Effector memory CD4-positive, alpha-beta T cell (primary cell): ENCODE data around the gene APP.

ENCODE experiments used
- DNase-seq, 3 donors: peaks; one replicate each; pipeline ENCODE4 v3.0.0-alpha.2; 2020
- H3K27ac ChIP-seq: 2 replicates; pipeline ENCODE4 v1.7.0; 2013; ENCODE audit warnings: mild to moderate bottlenecking, low read length, moderate library complexity; ENCODE audit not compliant: insufficient read depth, poor library complexity, severe bottlenecking
- H3K27me3 ChIP-seq: replicated peaks from 2 replicates; pipeline ENCODE4 v1.7.0; 2013; ENCODE audit warnings: mild to moderate bottlenecking, low read length; ENCODE audit not compliant: insufficient read depth, control insufficient read depth, poor library complexity, severe bottlenecking
- H3K36me3 ChIP-seq: 2 replicates; pipeline ENCODE4 v1.7.0; 2013; ENCODE audit warnings: mild to moderate bottlenecking, low read length, moderate library complexity; ENCODE audit not compliant: control insufficient read depth, insufficient read depth
- H3K4me1 ChIP-seq: 2 replicates; pipeline ENCODE4 v1.7.0; 2013; ENCODE audit warnings: low read length, mild to moderate bottlenecking; ENCODE audit not compliant: control insufficient read depth, insufficient read depth, poor library complexity, severe bottlenecking
- H3K4me3 ChIP-seq: 2 replicates; pipeline ENCODE4 v1.7.0; 2013; ENCODE audit warnings: low read length, low read depth, mild to moderate bottlenecking; ENCODE audit not compliant: insufficient read depth, poor library complexity, severe bottlenecking
- H3K9me3 ChIP-seq: 2 replicates; pipeline ENCODE4 v1.7.0; 2013; ENCODE audit warnings: mild to moderate bottlenecking, low read length, moderate library complexity; ENCODE audit not compliant: control insufficient read depth

The APP gene

DNA sequence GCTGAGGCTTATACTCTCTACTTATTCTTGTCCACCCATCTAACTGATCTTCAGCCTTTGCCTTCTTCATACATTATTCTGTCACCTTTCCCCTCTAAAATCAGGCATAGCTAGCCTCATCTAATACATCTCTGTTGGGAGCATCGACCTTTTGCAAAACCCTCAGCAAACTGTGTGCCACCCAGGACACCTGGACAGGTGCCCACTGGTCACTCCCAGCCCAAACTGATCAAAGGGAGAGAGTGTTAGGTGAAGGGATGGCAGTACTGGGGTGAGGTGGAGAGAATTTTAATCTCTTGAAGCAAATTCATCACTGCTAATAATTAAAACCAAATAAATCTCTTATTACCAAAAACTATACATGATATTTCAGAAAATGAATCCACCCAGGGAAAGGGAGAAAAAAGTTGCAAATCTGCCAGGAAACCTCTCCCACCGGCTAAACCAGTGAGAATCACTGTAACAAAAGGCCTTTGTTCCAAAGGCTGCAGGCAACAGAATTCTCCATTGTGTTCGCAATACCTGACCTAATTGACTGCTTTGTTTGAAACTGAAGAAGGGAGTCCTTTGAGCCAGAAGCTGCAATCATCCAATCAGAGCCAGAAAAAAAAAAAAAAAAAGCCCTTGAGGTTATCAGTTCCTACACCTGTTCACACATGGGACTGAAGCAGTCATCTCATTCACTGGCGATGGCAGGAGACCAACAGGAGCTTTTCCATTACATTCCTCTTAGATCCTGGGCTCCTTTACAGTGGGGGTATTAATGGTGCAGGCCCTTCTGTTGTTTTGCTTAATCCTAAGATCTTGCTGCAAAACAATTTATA lies 172.6 kb downstream of the APP start:
- Histone ChIP-seq H3K27ac (no peak overlapping the region), H3K4me3 (no peak overlapping the region), H3K27me3 (no peaks in the 10 kb centered on the region), H3K4me1 (no peaks in the 10 kb centered on the region), H3K36me3 (no peaks in the 10 kb centered on the region), H3K9me3 (no peaks in the 10 kb centered on the region)
- no peak for DNase-seq

DNA sequence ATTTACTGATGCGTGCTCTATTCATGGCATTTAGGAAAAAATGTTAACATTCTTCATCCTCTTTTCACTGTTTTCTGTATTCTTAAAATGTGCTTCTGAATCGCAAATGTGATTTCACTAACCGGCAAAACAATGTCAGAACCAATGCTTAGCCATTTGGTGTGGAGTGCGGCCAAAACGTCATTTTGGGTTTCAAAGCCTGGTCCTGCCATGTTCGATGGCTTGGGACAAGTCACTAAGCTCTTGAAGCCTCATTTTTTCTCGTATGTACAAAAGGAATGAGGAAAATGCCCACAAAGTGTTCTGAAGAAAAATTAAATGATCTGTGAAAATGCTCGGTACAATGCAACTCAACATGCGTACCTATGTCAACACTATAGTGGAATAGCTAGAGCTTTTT lies 175.3 kb downstream of the APP start:
- no peak overlapping the region for H3K4me3 ChIP-seq
- H3K27ac ChIP-seq: no peak overlapping the region
- DNase-seq: no peak
- H3K27me3 ChIP-seq: no peaks in the 10 kb centered on the region
- no peaks in the 10 kb centered on the region for H3K36me3 ChIP-seq
- no peaks in the 10 kb centered on the region for H3K4me1 ChIP-seq
- H3K9me3 ChIP-seq: no peaks in the 10 kb centered on the region

DNA sequence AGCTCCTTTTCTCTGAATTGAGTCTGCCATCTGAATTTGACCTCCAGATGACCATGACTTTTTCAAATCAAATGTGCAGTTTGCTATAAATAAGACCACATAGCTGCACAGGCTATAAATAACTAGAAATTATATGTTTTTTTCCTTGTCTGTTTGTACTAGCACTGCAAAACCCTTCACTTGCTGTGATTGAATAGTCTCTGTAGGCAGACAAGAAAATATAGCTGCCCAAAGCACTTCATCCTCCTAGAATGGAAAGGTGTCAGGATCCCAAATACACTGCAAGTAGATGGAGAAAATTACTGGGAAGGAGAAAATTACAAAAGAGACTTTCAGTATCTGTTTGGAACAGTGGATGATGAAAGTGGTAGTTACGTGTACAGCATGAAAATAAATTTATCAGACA lies 175.8 kb downstream of the APP start:
- Histone ChIP-seq H3K4me1 (no peaks in the 10 kb centered on the region), H3K9me3 (no peaks in the 10 kb centered on the region), H3K4me3 (no peak overlapping the region), H3K27me3 (no peaks in the 10 kb centered on the region), H3K36me3 (no peaks in the 10 kb centered on the region), H3K27ac (no peak overlapping the region)
- no peak for DNase-seq

DNA sequence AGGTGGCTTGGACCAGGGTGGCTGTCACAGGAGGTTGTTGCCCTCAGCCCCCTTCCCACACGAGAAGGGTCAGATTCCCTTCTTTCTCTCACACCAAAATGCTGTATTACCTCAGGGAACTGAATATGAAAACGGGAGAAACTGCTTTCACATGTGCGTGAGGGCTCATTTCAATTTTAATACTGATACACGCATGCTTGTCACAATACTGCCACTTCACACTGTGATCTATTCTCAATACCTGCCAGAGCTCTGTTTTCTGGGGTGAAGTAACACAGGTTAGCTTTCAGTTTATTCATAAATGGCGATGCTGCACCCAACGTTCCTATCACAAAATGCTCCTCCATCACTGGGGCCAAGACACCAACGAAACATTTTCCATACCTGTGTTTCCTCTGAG lies 181.8 kb downstream of the APP start:
- Histone ChIP-seq H3K9me3 (no peaks in the 10 kb centered on the region), H3K4me1 (no peaks in the 10 kb centered on the region), H3K27ac (no peak overlapping the region), H3K27me3 (no peaks in the 10 kb centered on the region), H3K4me3 (no peak overlapping the region), H3K36me3 (no peaks in the 10 kb centered on the region)
- DNase-seq: no peak

DNA sequence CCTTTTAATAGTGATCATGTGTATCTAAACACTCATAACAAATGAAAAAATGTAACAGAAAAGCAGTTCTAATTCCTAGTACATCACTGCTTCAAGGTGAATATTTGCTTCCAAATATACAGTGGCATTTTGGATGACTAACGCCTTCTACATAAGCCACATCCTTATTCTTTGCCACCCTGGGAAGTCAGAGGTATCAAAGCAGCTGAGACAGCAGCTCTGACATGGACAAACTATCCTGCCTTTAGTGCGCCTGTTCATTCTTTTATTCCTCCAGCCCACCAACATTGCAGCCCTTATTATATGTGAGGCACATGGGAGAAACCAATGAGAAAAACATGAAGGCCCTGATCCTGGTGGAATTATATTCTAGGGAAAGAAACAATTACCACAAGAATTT lies 183.0 kb downstream of the APP start:
- Histone ChIP-seq H3K27ac (no peak overlapping the region), H3K4me3 (no peak overlapping the region), H3K9me3 (no peaks in the 10 kb centered on the region), H3K4me1 (no peaks in the 10 kb centered on the region), H3K27me3 (no peaks in the 10 kb centered on the region), H3K36me3 (no peaks in the 10 kb centered on the region)
- DNase-seq: no peak

DNA sequence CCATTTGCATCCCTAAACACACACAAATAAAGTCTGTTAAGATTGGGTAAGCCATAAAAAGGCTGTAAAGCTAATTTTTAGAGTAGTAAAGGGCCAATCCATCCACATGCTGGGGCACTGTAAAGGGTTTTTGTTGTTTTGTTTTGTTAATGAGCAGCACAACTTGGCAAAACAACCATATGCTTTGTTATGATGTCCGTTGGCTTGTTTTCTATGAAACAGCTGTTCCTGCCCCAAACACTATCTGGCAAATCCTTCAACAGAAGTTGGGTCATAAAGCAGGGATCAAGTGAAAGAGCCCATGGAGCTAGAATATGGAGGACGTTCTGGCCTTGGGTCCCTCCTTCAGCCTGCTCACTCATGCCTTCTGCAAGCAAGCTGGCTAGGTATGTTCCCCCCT lies 183.6 kb downstream of the APP start:
- DNase-seq: no peak
- no peaks in the 10 kb centered on the region for H3K27me3 ChIP-seq
- H3K4me3 ChIP-seq: no peak overlapping the region
- no peak overlapping the region for H3K27ac ChIP-seq
- H3K36me3 ChIP-seq: peaks cover 3% of the 10 kb centered on the region
- no peaks in the 10 kb centered on the region for H3K4me1 ChIP-seq
- H3K9me3 ChIP-seq: no peaks in the 10 kb centered on the region

DNA sequence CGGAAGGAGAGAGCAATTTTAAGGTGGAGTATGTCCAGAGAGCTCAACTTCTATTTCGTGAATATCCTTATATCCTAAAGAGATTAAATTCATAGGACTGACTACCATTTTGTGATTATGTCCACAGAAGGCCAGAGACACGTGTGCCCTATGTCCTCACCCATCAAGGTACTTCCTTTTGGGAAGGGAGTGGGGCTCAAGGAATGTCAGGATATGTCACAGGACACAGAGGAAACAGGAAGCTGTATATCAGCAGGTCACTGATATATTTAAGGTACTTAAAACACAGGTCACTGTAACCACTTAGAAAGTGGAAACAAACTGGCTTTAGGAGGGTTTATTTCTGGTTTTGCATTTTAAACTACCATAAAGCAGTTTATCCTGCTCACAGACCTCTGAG lies 184.6 kb downstream of the APP start:
- Histone ChIP-seq H3K4me1 (no peaks in the 10 kb centered on the region), H3K4me3 (no peak overlapping the region), H3K36me3 (peaks cover 3% of the 10 kb centered on the region), H3K27me3 (no peaks in the 10 kb centered on the region), H3K9me3 (no peaks in the 10 kb centered on the region), H3K27ac (no peak overlapping the region)
- no peak for DNase-seq

DNA sequence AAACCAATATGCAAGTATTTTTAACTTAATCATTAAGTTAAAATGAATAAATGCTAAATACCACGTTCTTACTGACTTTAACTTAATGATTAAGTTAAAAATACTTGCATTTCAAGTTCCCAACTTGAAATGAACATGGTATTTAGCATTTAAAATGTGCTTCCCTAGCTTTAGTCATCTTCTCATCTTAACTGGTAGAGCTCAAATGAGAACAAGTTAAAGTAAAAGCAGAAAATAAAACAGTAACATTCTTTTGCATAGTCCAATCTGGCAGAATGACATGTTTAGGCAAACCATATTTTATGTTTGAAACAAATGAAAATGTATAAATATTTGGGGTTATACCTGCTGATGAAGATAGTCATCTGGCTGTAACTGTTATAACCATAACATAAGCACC lies 186.0 kb downstream of the APP start:
- H3K9me3 ChIP-seq: no peaks in the 10 kb centered on the region
- H3K4me3 ChIP-seq: no peak overlapping the region
- no peak for DNase-seq
- peaks cover 3% of the 10 kb centered on the region for H3K36me3 ChIP-seq
- H3K27ac ChIP-seq: no peak overlapping the region
- no peaks in the 10 kb centered on the region for H3K27me3 ChIP-seq
- no peaks in the 10 kb centered on the region for H3K4me1 ChIP-seq

DNA sequence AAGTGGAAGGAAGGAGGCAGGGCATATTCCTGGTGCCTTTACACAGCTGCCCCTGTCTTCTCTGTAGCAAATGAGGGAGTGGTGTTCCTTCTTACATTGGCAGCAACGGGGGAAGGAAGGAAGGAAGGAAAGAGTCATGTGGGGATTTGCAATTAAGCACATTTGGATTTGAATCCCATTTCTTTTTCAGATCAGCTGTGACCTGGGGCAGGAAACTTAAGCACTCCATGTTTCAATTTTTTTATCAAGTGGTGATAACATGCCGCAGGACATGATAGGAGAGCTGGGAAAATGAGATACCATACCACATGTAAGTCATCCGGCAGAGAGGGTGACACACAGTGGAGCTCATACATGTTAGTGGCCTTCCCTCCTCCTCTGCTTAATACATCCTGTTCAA lies 186.8 kb downstream of the APP start:
- Histone ChIP-seq H3K27ac (no peak overlapping the region), H3K9me3 (no peaks in the 10 kb centered on the region), H3K27me3 (no peaks in the 10 kb centered on the region), H3K36me3 (peaks cover 3% of the 10 kb centered on the region), H3K4me1 (no peaks in the 10 kb centered on the region), H3K4me3 (no peak overlapping the region)
- no peak for DNase-seq

DNA sequence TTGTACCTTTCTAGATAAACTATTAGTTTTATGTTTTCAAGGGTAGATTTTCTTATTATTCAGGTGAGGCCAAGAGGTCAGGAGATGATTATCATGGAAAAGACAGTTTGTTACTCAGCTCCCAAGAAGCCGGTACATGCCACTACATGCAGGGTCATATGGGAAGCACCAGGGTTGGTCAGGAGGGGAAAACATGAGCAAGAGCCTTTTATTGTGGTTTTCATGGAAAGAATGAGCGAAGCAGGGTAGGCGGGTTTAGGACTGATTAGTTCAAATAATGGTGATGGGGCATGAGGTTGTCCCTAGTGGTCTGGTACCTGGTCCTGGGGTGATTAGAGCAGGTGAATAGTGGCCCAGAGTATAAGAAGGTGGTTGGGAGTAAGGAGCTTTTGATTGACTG lies 189.9 kb downstream of the APP start:
- peaks cover 5% of the 10 kb centered on the region for H3K36me3 ChIP-seq
- no peaks in the 10 kb centered on the region for H3K9me3 ChIP-seq
- H3K4me3 ChIP-seq: no peak overlapping the region
- H3K4me1 ChIP-seq: no peaks in the 10 kb centered on the region
- no peak overlapping the region for H3K27ac ChIP-seq
- H3K27me3 ChIP-seq: no peaks in the 10 kb centered on the region
- no peak for DNase-seq
